ENCODE data around the gene G2E3. TPM values are rescaled to one million over a fixed set of nuclear protein-coding genes. Genes with fewer than 3 reads are reported as not detected.

G2E3 gene
- total and polyA plus RNA-seq, 4 donors: 2.4 to 14.0 (median 5.7) TPM

- Histone ChIP-seq H3K9ac (ENCODE audit: low read depth in 1 of 2, low read length in 2 of 2) (peak overlapping the region in 1 of 2 donors; percentile 99), H3K4me3 (ENCODE audit: low read depth in 1 of 3, low read length in 3 of 3) (peak overlapping the region; percentile 66 to 96 (median 87)), H3K4me1 (ENCODE audit: control insufficient read depth in 4 of 4, insufficient read depth in 4 of 4, low read length in 3 of 4) (peaks cover 4 to 24% (median 14%) of the 10 kb centered on the region in 4 donors)
Observed at GRCh38 chr14:30623412-30624131, 64.6 kb downstream of the G2E3 start.

GRCh38 chr14:30624132-30624423 is 65.1 kb downstream of the G2E3 start:
- Histone ChIP-seq H3K27ac (ENCODE audit: low read depth in 1 of 2, low read length in 2 of 2) (no peak overlapping the region), H3K27me3 (ENCODE audit: control insufficient read depth in 4 of 4, insufficient read depth in 4 of 4, low read length in 3 of 4) (no peaks in the 10 kb centered on the region), H3K9ac (ENCODE audit: low read depth in 1 of 2, low read length in 2 of 2) (peak overlapping the region in 1 of 2 donors; percentile 9), H3K36me3 (ENCODE audit: control insufficient read depth in 4 of 4, insufficient read depth in 3 of 4, low read depth in 1 of 4, low read length in 3 of 4) (peaks cover 0 to 4% (median 0%) of the 10 kb centered on the region in 4 donors), H3K4me1 (ENCODE audit: control insufficient read depth in 4 of 4, insufficient read depth in 4 of 4, low read length in 3 of 4) (peaks cover 4 to 24% (median 14%) of the 10 kb centered on the region in 4 donors), H3K4me3 (ENCODE audit: low read depth in 1 of 3, low read length in 3 of 3) (no peak overlapping the region), H3K9me3 (ENCODE audit: control insufficient read depth in 4 of 4, low read length in 3 of 4) (no peaks in the 10 kb centered on the region)
- WGBS: 95% methylated on average over 5 of the region's 5 CpGs
- DNase-seq (ENCODE audit: low spot score): no peak
- TF ChIP-seq SP1 (IDR thresholded peaks at IDR 0.05) (no peak), NR2F2 (IDR thresholded peaks at IDR 0.05) (no peak), HNF4A (conservative IDR thresholded peaks at IDR 0.05) (no peak), GABPA (IDR thresholded peaks at IDR 0.05 in 1 of 2, conservative IDR thresholded peaks at IDR 0.05 in 1 of 2) (no peak), EGR1 (IDR thresholded peaks at IDR 0.05; ENCODE audit: low read depth in 2 of 2) (no peak), MAX (IDR thresholded peaks at IDR 0.05) (no peak), JUND (IDR thresholded peaks at IDR 0.05) (no peak), ATF3 (IDR thresholded peaks at IDR 0.05) (no peak), RXRA (IDR thresholded peaks at IDR 0.05) (no peak), FOXA2 (IDR thresholded peaks at IDR 0.05) (no peak)
- TF ChIP-seq, protein P1, sequence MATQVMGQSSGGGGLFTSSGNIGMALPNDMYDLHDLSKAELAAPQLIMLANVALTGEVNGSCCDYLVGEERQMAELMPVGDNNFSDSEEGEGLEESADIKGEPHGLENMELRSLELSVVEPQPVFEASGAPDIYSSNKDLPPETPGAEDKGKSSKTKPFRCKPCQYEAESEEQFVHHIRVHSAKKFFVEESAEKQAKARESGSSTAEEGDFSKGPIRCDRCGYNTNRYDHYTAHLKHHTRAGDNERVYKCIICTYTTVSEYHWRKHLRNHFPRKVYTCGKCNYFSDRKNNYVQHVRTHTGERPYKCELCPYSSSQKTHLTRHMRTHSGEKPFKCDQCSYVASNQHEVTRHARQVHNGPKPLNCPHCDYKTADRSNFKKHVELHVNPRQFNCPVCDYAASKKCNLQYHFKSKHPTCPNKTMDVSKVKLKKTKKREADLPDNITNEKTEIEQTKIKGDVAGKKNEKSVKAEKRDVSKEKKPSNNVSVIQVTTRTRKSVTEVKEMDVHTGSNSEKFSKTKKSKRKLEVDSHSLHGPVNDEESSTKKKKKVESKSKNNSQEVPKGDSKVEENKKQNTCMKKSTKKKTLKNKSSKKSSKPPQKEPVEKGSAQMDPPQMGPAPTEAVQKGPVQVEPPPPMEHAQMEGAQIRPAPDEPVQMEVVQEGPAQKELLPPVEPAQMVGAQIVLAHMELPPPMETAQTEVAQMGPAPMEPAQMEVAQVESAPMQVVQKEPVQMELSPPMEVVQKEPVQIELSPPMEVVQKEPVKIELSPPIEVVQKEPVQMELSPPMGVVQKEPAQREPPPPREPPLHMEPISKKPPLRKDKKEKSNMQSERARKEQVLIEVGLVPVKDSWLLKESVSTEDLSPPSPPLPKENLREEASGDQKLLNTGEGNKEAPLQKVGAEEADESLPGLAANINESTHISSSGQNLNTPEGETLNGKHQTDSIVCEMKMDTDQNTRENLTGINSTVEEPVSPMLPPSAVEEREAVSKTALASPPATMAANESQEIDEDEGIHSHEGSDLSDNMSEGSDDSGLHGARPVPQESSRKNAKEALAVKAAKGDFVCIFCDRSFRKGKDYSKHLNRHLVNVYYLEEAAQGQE (IDR thresholded peaks at IDR 0.05): no peak

More at GRCh38 chr14:30623412-30624131, 64.6 kb downstream of the G2E3 start:
- peaks cover 0 to 4% (median 0%) of the 10 kb centered on the region in 4 donors for H3K36me3 ChIP-seq (ENCODE audit: control insufficient read depth in 4 of 4, insufficient read depth in 3 of 4, low read depth in 1 of 4, low read length in 3 of 4)
- H3K27ac ChIP-seq (ENCODE audit: low read depth in 1 of 2, low read length in 2 of 2): no peak overlapping the region
- no peaks in the 10 kb centered on the region for H3K9me3 ChIP-seq (ENCODE audit: control insufficient read depth in 4 of 4, low read length in 3 of 4)
- no peaks in the 10 kb centered on the region for H3K27me3 ChIP-seq (ENCODE audit: control insufficient read depth in 4 of 4, insufficient read depth in 4 of 4, low read length in 3 of 4)
- DNase-seq (ENCODE audit: low spot score): no peak
- TF ChIP-seq NR2F2 (IDR thresholded peaks at IDR 0.05): no peak
- WGBS: 79% methylated on average over 7 of the region's 7 CpGs

GRCh38 chr14:30625533-30625932 is 66.6 kb downstream of the G2E3 start:
- peaks cover 4 to 24% (median 14%) of the 10 kb centered on the region in 4 donors for H3K4me1 ChIP-seq (ENCODE audit: control insufficient read depth in 4 of 4, insufficient read depth in 4 of 4, low read length in 3 of 4)
- H3K4me3 ChIP-seq (ENCODE audit: low read depth in 1 of 3, low read length in 3 of 3): no peak overlapping the region
- 94% methylated on average over 3 of the region's 3 CpGs for WGBS
- DNase-seq (ENCODE audit: low spot score): no peak
- no peak for TF ChIP-seq EGR1 (IDR thresholded peaks at IDR 0.05; ENCODE audit: low read depth in 2 of 2)
- TF ChIP-seq, protein P1 (IDR thresholded peaks at IDR 0.05): no peak
- TF ChIP-seq SP1 (IDR thresholded peaks at IDR 0.05): no peak
- TF ChIP-seq YY1 (IDR thresholded peaks at IDR 0.05): no peak
- no peak for TF ChIP-seq RAD21 (IDR thresholded peaks at IDR 0.05)
- TF ChIP-seq MAX (IDR thresholded peaks at IDR 0.05): no peak
- TF ChIP-seq, protein P2, sequence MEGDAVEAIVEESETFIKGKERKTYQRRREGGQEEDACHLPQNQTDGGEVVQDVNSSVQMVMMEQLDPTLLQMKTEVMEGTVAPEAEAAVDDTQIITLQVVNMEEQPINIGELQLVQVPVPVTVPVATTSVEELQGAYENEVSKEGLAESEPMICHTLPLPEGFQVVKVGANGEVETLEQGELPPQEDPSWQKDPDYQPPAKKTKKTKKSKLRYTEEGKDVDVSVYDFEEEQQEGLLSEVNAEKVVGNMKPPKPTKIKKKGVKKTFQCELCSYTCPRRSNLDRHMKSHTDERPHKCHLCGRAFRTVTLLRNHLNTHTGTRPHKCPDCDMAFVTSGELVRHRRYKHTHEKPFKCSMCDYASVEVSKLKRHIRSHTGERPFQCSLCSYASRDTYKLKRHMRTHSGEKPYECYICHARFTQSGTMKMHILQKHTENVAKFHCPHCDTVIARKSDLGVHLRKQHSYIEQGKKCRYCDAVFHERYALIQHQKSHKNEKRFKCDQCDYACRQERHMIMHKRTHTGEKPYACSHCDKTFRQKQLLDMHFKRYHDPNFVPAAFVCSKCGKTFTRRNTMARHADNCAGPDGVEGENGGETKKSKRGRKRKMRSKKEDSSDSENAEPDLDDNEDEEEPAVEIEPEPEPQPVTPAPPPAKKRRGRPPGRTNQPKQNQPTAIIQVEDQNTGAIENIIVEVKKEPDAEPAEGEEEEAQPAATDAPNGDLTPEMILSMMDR (IDR thresholded peaks at IDR 0.05; ENCODE audit: low read depth, low read length, missing input control): no peak
- no peak for TF ChIP-seq NR2F2 (IDR thresholded peaks at IDR 0.05)
- TF ChIP-seq FOXA1 (IDR thresholded peaks at IDR 0.05): no peak
- no peak overlapping the region for H3K27ac ChIP-seq (ENCODE audit: low read depth in 1 of 2, low read length in 2 of 2)
- H3K9ac ChIP-seq (ENCODE audit: low read depth in 1 of 2, low read length in 2 of 2): no peak overlapping the region
- no peaks in the 10 kb centered on the region for H3K9me3 ChIP-seq (ENCODE audit: control insufficient read depth in 4 of 4, low read length in 3 of 4)
- H3K27me3 ChIP-seq (ENCODE audit: control insufficient read depth in 4 of 4, insufficient read depth in 4 of 4, low read length in 3 of 4): no peaks in the 10 kb centered on the region
- H3K36me3 ChIP-seq (ENCODE audit: control insufficient read depth in 4 of 4, insufficient read depth in 3 of 4, low read depth in 1 of 4, low read length in 3 of 4): peaks cover 0 to 4% (median 1%) of the 10 kb centered on the region in 4 donors
